ENCODE data around the gene KIAA0825. TPM values are rescaled to one million over a fixed set of nuclear protein-coding genes. Genes with fewer than 3 reads are reported as not detected.

KIAA0825 gene
- total RNA-seq, 1 donor from 2014 or later, result 2.2 TPM

DNA sequence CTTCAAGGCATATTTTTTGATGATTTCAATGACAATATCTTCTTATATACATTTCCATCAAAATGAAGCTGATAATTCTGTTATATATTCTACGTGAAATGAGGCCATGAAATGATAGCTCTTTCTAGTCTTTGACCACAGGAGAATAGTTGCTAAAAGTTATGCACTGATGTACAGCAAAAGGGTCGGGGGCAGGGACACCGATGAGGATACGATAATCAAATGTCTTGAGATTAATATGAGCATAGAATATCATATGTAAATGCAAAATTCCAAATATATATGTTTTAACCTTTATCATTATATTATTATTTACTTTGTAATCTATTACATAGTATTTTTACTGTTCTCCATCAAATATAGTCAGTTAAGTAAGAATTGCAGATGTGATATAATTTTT is 264.8 kb downstream of the KIAA0825 start:
- no peak for DNase-seq
- TF ChIP-seq, protein P1, sequence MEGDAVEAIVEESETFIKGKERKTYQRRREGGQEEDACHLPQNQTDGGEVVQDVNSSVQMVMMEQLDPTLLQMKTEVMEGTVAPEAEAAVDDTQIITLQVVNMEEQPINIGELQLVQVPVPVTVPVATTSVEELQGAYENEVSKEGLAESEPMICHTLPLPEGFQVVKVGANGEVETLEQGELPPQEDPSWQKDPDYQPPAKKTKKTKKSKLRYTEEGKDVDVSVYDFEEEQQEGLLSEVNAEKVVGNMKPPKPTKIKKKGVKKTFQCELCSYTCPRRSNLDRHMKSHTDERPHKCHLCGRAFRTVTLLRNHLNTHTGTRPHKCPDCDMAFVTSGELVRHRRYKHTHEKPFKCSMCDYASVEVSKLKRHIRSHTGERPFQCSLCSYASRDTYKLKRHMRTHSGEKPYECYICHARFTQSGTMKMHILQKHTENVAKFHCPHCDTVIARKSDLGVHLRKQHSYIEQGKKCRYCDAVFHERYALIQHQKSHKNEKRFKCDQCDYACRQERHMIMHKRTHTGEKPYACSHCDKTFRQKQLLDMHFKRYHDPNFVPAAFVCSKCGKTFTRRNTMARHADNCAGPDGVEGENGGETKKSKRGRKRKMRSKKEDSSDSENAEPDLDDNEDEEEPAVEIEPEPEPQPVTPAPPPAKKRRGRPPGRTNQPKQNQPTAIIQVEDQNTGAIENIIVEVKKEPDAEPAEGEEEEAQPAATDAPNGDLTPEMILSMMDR (IDR thresholded peaks at IDR 0.05; ENCODE audit: borderline replicate concordance), result no peak
- Histone ChIP-seq H3K27me3 (ENCODE audit: low read depth) (no peaks in the 10 kb centered on the region), H3K4me3 (no peak overlapping the region), H3K4me1 (no peaks in the 10 kb centered on the region), H3K27ac (replicated peaks) (no peak overlapping the region), H3K9me3 (replicated peaks) (peaks cover 23% of the 10 kb centered on the region), H3K36me3 (no peaks in the 10 kb centered on the region)
- intact Hi-C loops (cut with micrococcal nuclease), result no loop called here

DNA sequence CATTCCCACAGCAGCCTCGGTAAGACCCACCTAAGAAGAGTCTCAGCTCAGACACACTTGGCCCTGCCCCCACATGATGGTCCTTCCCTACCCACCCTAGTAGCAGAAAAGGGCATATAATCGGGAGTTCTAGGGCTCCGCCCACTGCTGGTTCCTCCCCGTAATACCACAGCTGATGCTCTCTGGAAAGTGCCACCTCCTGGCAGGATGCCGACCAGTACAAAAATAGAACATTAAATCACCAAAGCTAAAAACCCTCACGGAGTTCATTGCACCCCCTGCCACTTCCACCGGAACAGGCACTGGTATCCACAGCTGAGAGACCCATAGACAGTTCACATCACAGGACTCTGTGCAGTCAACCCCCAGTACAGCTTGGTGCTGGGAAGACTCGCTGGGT is 271.3 kb downstream of the KIAA0825 start:
- Histone ChIP-seq H3K27ac (replicated peaks) (no peak overlapping the region), H3K4me1 (no peaks in the 10 kb centered on the region), H3K27me3 (ENCODE audit: low read depth) (no peaks in the 10 kb centered on the region), H3K4me3 (peak overlapping the region; percentile 25), H3K9me3 (replicated peaks) (peaks cover 37% of the 10 kb centered on the region), H3K36me3 (no peaks in the 10 kb centered on the region)
- intact Hi-C loops (cut with micrococcal nuclease), result no loop called here
- peak; percentile 17 for DNase-seq
- TF ChIP-seq, protein P1 (IDR thresholded peaks at IDR 0.05; ENCODE audit: borderline replicate concordance), result no peak

- intact Hi-C loops (cut with micrococcal nuclease), result no loop called here
- H3K4me3 ChIP-seq, result no peak overlapping the region
- H3K4me1 ChIP-seq, result no peaks in the 10 kb centered on the region
- no peak overlapping the region for H3K27ac ChIP-seq (replicated peaks)
- no peaks in the 10 kb centered on the region for H3K27me3 ChIP-seq (ENCODE audit: low read depth)
- no peak for DNase-seq
- TF ChIP-seq, protein P1 (IDR thresholded peaks at IDR 0.05; ENCODE audit: borderline replicate concordance), result no peak
- H3K36me3 ChIP-seq, result no peaks in the 10 kb centered on the region
- H3K9me3 ChIP-seq (replicated peaks), result peaks cover 27% of the 10 kb centered on the region
These were observed 273.1 kb downstream of the KIAA0825 start for GRCh38 chr5:94345257-94345656.

DNA sequence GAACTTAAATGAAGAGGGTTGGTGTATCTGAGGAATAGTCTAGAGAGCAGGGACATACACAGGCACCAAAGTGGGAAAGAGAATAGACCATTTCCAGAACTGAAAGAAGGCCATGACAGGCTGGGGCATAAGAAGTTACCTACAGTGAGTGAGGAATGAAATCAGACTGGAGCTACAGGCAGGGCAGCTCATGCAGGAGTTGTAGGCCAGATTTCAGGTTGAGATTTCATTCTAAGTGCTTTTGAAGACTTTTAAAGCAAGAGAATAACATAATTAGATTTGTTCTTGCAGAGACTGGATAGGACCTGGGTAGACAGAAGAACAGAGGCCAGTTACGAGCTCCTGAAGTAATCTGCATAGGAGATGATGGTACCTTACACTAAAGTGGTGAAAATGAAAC is 280.8 kb downstream of the KIAA0825 start:
- H3K27ac ChIP-seq (replicated peaks), result no peak overlapping the region
- no peak for DNase-seq
- no peak overlapping the region for H3K4me3 ChIP-seq
- intact Hi-C loops (cut with micrococcal nuclease), result no loop called here
- H3K36me3 ChIP-seq, result no peaks in the 10 kb centered on the region
- TF ChIP-seq, protein P1 (IDR thresholded peaks at IDR 0.05; ENCODE audit: borderline replicate concordance), result no peak
- no peaks in the 10 kb centered on the region for H3K27me3 ChIP-seq (ENCODE audit: low read depth)
- no peaks in the 10 kb centered on the region for H3K9me3 ChIP-seq (replicated peaks)
- H3K4me1 ChIP-seq, result no peaks in the 10 kb centered on the region

GRCh38 chr5:94335936-94336335 is 282.5 kb downstream of the KIAA0825 start:
- H3K4me3 ChIP-seq, result no peak overlapping the region
- intact Hi-C loops (cut with micrococcal nuclease), result no loop called here

More at GRCh38 chr5:94335936-94336335, 282.5 kb downstream of the KIAA0825 start:
- H3K27me3 ChIP-seq (ENCODE audit: low read depth), result no peaks in the 10 kb centered on the region
- no peaks in the 10 kb centered on the region for H3K9me3 ChIP-seq (replicated peaks)
- TF ChIP-seq, protein P1 (IDR thresholded peaks at IDR 0.05; ENCODE audit: borderline replicate concordance), result no peak
- H3K27ac ChIP-seq (replicated peaks), result no peak overlapping the region
- DNase-seq, result no peak
- no peaks in the 10 kb centered on the region for H3K36me3 ChIP-seq
- no peaks in the 10 kb centered on the region for H3K4me1 ChIP-seq
